ENCODE results near the gene MEGF10.

The MEGF10 gene

DNA sequence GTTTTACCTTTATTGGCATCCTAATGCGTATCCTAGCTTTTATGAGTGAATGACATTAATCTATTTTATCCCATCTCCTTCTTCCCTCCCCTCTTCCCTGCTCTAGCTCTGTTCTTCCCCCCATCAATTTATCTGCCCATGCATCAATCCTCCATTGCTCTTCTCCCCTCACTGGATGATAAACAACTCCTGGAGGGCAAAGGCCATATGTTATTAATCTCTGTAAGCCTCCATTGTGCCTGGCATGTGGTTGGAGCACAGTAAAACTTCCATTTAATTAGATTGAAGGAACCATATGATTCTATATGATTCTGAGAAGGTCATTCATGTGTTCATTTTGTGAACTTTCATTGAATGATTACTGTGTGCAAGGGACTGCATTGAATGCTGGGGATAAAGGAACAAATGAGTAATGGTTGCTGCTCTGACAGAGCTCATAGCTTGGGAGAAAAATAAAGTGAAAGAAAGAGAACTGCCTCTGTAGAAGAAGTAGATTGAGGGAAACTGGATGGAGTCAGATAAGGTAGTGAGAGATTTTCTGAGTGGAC, 85.0 kb downstream of the MEGF10 start:
- TF ChIP-seq, protein P1, sequence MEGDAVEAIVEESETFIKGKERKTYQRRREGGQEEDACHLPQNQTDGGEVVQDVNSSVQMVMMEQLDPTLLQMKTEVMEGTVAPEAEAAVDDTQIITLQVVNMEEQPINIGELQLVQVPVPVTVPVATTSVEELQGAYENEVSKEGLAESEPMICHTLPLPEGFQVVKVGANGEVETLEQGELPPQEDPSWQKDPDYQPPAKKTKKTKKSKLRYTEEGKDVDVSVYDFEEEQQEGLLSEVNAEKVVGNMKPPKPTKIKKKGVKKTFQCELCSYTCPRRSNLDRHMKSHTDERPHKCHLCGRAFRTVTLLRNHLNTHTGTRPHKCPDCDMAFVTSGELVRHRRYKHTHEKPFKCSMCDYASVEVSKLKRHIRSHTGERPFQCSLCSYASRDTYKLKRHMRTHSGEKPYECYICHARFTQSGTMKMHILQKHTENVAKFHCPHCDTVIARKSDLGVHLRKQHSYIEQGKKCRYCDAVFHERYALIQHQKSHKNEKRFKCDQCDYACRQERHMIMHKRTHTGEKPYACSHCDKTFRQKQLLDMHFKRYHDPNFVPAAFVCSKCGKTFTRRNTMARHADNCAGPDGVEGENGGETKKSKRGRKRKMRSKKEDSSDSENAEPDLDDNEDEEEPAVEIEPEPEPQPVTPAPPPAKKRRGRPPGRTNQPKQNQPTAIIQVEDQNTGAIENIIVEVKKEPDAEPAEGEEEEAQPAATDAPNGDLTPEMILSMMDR (IDR thresholded peaks at IDR 0.05; ENCODE audit: borderline replicate concordance, insufficient read depth, low read depth, low read length), result no peak

DNA sequence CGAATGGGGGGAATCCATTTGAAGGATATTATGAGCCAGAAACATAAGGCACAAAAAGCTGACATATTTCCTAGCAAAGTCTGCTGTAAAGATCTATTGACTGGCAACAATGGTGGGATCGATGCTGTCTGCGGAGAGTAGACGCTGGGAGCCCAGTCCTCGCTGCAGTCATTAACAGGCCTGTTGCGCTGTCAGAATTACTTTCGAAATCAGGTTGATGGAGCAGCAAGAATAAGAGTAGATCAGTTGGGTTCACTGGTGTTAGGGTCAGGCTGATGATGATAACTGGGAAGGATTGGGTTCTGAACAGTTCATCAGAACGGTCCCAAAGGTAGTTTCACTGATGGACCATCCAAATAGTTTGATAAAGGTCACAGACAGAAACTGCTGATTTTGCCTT, 87.1 kb downstream of the MEGF10 start:
- TF ChIP-seq, protein P1 (IDR thresholded peaks at IDR 0.05; ENCODE audit: borderline replicate concordance, insufficient read depth, low read depth, low read length), result no peak
- H3K4me3 ChIP-seq (ENCODE audit: low read depth, low read length), result no peak overlapping the region

More for the DNA sequence above, 85.0 kb downstream of the MEGF10 start:
- no peak overlapping the region for H3K4me3 ChIP-seq (ENCODE audit: low read depth, low read length)

DNA sequence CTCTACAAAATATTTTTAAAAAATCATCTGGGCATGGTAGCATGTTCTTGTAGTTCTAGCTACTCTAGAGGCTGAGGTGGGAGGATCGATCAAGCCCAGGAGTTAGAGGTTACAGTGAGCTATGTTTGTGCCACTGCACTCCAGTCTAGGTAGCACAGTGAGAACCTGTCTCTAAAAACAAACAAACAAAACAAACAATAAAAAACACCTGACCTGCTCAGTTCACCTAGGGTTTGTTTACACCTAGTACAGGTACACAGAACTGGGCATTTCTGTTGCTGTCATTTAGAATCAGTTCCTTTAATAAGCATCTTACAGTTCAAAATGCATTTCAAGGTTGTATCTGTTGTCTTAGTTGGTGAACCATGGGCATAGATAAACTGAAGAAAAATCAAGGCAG, 95.3 kb downstream of the MEGF10 start:
- TF ChIP-seq, protein P1 (IDR thresholded peaks at IDR 0.05; ENCODE audit: borderline replicate concordance, insufficient read depth, low read depth, low read length), result no peak
- H3K4me3 ChIP-seq (ENCODE audit: low read depth, low read length), result no peak overlapping the region

DNA sequence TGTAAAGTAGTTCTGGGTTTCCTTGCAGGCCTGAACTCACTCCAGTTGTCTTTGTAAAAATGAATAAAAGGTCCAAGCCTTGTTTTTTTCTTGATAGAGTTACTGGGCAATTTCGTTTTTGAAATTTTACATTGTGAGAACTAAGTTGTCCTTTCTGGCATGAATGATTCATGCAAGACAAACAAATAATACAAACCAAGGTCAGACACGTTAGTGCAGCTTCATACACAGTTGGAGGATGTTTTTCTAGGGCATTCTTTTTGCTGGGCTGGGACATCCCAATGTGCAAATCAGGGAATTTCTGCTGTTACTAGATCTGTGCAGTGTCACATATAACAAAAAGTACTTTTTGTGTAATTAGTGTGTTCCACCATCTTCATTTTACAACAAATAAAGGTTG, 96.0 kb downstream of the MEGF10 start:
- TF ChIP-seq, protein P1 (IDR thresholded peaks at IDR 0.05; ENCODE audit: borderline replicate concordance, insufficient read depth, low read depth, low read length), result no peak
- no peak overlapping the region for H3K4me3 ChIP-seq (ENCODE audit: low read depth, low read length)

DNA sequence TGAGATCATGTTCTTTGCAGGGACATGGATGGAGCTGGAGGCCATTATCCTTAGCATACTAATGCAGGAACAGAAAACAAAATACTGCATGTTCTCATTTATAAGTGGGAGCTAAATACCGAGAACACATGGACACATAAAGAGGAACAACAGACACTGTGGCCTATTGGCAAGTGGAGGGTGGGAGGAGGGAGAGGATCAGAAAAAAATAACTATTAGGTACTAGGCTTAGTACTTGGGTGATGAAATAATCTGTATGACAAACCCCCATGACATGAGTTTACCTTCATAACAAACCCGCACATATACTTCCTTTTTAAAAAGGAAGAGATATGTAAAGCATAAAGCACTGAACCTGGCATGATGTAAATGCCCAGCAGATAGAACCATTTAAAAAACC, 99.0 kb downstream of the MEGF10 start:
- TF ChIP-seq, protein P1 (IDR thresholded peaks at IDR 0.05; ENCODE audit: borderline replicate concordance, insufficient read depth, low read depth, low read length), result no peak
- no peak overlapping the region for H3K4me3 ChIP-seq (ENCODE audit: low read depth, low read length)

DNA sequence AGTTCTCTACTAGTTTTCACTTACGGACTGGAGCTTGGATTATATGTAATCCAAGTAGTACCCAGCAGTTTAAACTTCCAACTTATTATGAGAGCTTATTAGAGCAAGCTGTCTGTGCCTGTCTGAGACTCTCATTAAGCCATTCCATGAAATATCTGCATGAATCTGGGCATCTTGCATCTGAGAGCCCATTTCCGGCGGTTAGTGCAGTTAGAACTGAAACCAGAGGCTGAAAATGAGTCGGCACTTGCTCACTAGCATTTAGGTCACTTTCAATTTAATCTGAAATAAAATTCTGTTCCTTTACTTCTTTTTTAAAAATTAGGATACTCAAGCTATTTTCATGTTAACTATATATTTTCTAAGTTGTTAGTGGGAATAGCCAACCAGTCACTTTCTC, 102.2 kb downstream of the MEGF10 start:
- TF ChIP-seq, protein P1 (IDR thresholded peaks at IDR 0.05; ENCODE audit: borderline replicate concordance, insufficient read depth, low read depth, low read length), result no peak
- no peak overlapping the region for H3K4me3 ChIP-seq (ENCODE audit: low read depth, low read length)

DNA sequence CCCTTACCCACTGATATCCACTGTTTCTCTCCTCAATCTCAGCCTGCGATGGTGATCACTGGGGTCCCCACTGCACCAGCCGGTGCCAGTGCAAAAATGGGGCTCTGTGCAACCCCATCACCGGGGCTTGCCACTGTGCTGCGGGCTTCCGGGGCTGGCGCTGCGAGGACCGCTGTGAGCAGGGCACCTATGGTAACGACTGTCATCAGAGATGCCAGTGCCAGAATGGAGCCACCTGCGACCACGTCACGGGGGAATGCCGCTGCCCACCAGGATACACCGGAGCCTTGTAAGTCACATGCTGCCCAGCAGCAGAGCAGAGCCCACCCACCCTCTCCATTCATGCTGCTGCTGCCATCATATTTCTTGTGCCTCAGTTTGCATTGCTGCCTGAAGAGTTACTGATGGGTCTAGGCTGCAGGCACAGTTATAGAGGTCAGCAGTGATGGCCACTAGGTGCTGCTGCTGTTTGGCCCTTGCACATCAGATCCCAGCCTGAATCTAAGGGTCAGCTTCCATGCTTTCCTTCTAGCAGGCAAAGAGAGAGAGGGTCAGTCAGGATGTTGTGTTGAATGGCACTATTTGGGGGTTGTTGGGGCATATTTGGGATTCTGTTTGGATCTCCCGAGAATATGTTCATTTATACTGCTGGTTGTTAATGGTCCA, 106.0 kb downstream of the MEGF10 start:
- no peak overlapping the region for H3K4me3 ChIP-seq (ENCODE audit: low read depth, low read length)
- TF ChIP-seq, protein P1 (IDR thresholded peaks at IDR 0.05; ENCODE audit: borderline replicate concordance, insufficient read depth, low read depth, low read length), result no peak

Measured in GM12875 (cell line).